ENCODE results near the gene APRT. TPM values are rescaled to one million over a fixed set of nuclear protein-coding genes. Genes with fewer than 3 reads are reported as not detected.
A peak's percentile ranks its signal among the peaks of the same experiment; 100 is the strongest.

APRT gene
- total and polyA plus RNA-seq, 2 of the 8 experiments (the other 6 are each of a cell fraction or from before 2014, with no cell fraction given), result 221 to 267 TPM

- H3K9ac ChIP-seq (replicated peaks in 1 of 4; ENCODE audit: extremely low read depth in 1 of 4, low read depth in 3 of 4, low read length in 3 of 4), result no peak overlapping the region
- POLR2A ChIA-PET (ENCODE audit: partially characterized antibody), result interaction anchor here (0.6 to 2.0 kb wide), 8 partner anchors 8 to 478 kb away, joined by 3 to 9 read pairs (median 4); no protein-coding TSS in a partner anchor
- peaks cover 4% of the 10 kb centered on the region; the same call in 1 of the 2 replicates for H3K79me1 ChIP-seq (ENCODE audit: low read depth, low read length)
- H2BK15ac ChIP-seq (ENCODE audit: low read length), result no peak overlapping the region
- H4K5ac ChIP-seq (ENCODE audit: insufficient read length, low read depth, low read length), result no peak overlapping the region
- H3K4me1 ChIP-seq (replicated peaks in 1 of 4; ENCODE audit: control insufficient read depth in 3 of 4, insufficient read depth in 4 of 4, low read length in 3 of 4), result peaks cover 2 to 19% (median 9%) of the 10 kb centered on the region in 4 experiments
- CTCF ChIA-PET (ENCODE audit: partially characterized antibody), result interaction anchor here (0.7 to 7.4 kb wide), 14 partner anchors 11 to 1003 kb away, joined by 3 to 94 read pairs (median 4); no protein-coding TSS in a partner anchor
- H3K14ac ChIP-seq (ENCODE audit: insufficient read length), result no peak overlapping the region
- no peak overlapping the region for H3K4ac ChIP-seq (replicated peaks; ENCODE audit: insufficient read length, low read depth, low read length)
- no peak overlapping the region for H3K23ac ChIP-seq (ENCODE audit: insufficient read length)
- no peak overlapping the region for H2BK5ac ChIP-seq (ENCODE audit: low read depth, low read length)
- no peak overlapping the region for H2BK12ac ChIP-seq (ENCODE audit: low read depth, low read length)
- no peak overlapping the region for H3K4me3 ChIP-seq (ENCODE audit: extremely low read depth in 1 of 4, insufficient read depth in 2 of 4, low read depth in 3 of 4, low read length in 4 of 4)
- H3K56ac ChIP-seq (replicated peaks; ENCODE audit: insufficient read length, low read depth, low read length), result no peak overlapping the region
- FAIRE-seq (no peak), DNase-seq (ENCODE audit: low read depth in 1 of 2, low spot score in 2 of 2) (no peak)
- H3K4me2 ChIP-seq (ENCODE audit: insufficient read depth in 1 of 2, low read depth in 2 of 2, low read length in 2 of 2), result no peak overlapping the region
- no peak overlapping the region; the same call in 1 of the 2 replicates for H2AK5ac ChIP-seq (ENCODE audit: low read depth, low read length)
- H3K23me2 ChIP-seq (ENCODE audit: low read depth, low read length), result peaks cover 6% of the 10 kb centered on the region; the same call in 1 of the 2 replicates
- no peaks in the 10 kb centered on the region for H3K36me3 ChIP-seq (ENCODE audit: control insufficient read depth in 2 of 4, insufficient read depth in 4 of 4, low read length in 3 of 4)
- H3K9me3 ChIP-seq (ENCODE audit: insufficient read depth in 2 of 2, low read depth in 1 of 2, low read length in 1 of 2), result no peaks in the 10 kb centered on the region
- WGBS, 2 experiments (ENCODE audit: extremely low coverage in 1 of 2, insufficient coverage in 1 of 2, insufficient read length in 1 of 2, insufficient replicate concordance in 2 of 2, low coverage in 1 of 2, low lambda C conversion rate in 2 of 2, missing lambda C conversion rate in 1 of 2), result 88% methylated on average over 28 of the region's 28 CpGs; no CpG with 5 or more reads in 1 of the 2 experiments
- H2BK120ac ChIP-seq (replicated peaks; ENCODE audit: low read depth, low read length), result no peak overlapping the region
- no peak overlapping the region for H2AFZ ChIP-seq (ENCODE audit: low read length)
- H3K79me2 ChIP-seq (ENCODE audit: control insufficient read depth in 1 of 2, insufficient read depth in 2 of 2, low read length in 2 of 2), result peaks cover 0 to 26% of the 10 kb centered on the region in 2 experiments; a peak in 1 of 4 replicates
- H4K91ac ChIP-seq (replicated peaks; ENCODE audit: insufficient read length, low read length), result no peak overlapping the region
- peaks cover 0 to 6% (median 3%) of the 10 kb centered on the region in 4 experiments; a peak in 3 of 7 replicates for H3K27me3 ChIP-seq (replicated peaks in 1 of 4; ENCODE audit: control insufficient read depth in 3 of 4, extremely low read depth in 1 of 4, insufficient read depth in 3 of 4, low read length in 3 of 4)
- peaks cover 0 to 11% of the 10 kb centered on the region in 2 experiments for H4K20me1 ChIP-seq (replicated peaks in 1 of 2; ENCODE audit: control insufficient read depth in 1 of 2, insufficient read depth in 2 of 2, low read length in 2 of 2)
- no peak overlapping the region for H3K27ac ChIP-seq (ENCODE audit: low read depth, low read length)
- no peak overlapping the region; the same call in 1 of the 2 replicates for H4K8ac ChIP-seq (ENCODE audit: extremely low read depth, insufficient read depth, low read length)
- H2BK20ac ChIP-seq (ENCODE audit: low read length), result no peak overlapping the region
- H3K18ac ChIP-seq (ENCODE audit: extremely low read depth, low read length), result peak overlapping the region; percentile 19; the same call in 1 of the 2 replicates
- no peak for TF ChIP-seq MAX (IDR thresholded peaks at IDR 0.05)
- TF ChIP-seq TEAD4 (IDR thresholded peaks at IDR 0.05; ENCODE audit: low read depth, low read length), result no peak
- no peak for TF ChIP-seq TAF1 (IDR thresholded peaks at IDR 0.05; ENCODE audit: low read depth, low read length)
- TF ChIP-seq HDAC2 (IDR thresholded peaks at IDR 0.05; ENCODE audit: borderline replicate concordance in 1 of 2, low read depth in 2 of 2, low read length in 2 of 2), result no peak
- TF ChIP-seq JUN (IDR thresholded peaks at IDR 0.05; ENCODE audit: low read depth, low read length), result no peak
- no peak for TF ChIP-seq SP4 (IDR thresholded peaks at IDR 0.05; ENCODE audit: low read length)
- TF ChIP-seq KDM4A (IDR thresholded peaks at IDR 0.05; ENCODE audit: low read depth, low read length, severe bottlenecking), result no peak
- TF ChIP-seq RFX5 (IDR thresholded peaks at IDR 0.05; ENCODE audit: borderline replicate concordance, low read depth, low read length), result no peak
- TF ChIP-seq CHD2 (IDR thresholded peaks at IDR 0.05; ENCODE audit: low read length), result no peak
- TF ChIP-seq EZH2 (IDR thresholded peaks at IDR 0.05; ENCODE audit: low read depth, low read length, severe bottlenecking), result no peak
- TF ChIP-seq HDAC6 (IDR thresholded peaks at IDR 0.05; ENCODE audit: low read depth, low read length), result no peak
Measured at GRCh38 chr16:88781140-88782077, 30.3 kb downstream of the APRT start.

Measured in H1 (cell line).